Sigmoid colon (tissue), 7 donors: Measurements from ENCODE around the gene QPCT. TPM values are rescaled to one million over a fixed set of nuclear protein-coding genes. Genes with fewer than 3 reads are reported as not detected.
A peak's percentile ranks its signal among the peaks of the same experiment; 100 is the strongest.

Experiments
- DNase-seq: peaks from one replicate; pipeline ENCODE4 v3.0.0-alpha.2; 2019
- H3K27ac ChIP-seq, 4 donors: fragments of 200-600 bp; sonication (generic); one replicate each; pipeline ENCODE4 v1.5.1; 2016 to 2019; ENCODE audit warnings: mild to moderate bottlenecking in 1 of 4
- H3K27me3 ChIP-seq, 3 donors: fragments of 200-600 bp; sonication (generic); one replicate each; pipeline ENCODE4 v1.5.1; 2019; ENCODE audit warnings: mild to moderate bottlenecking in 1 of 3
- H3K36me3 ChIP-seq, 4 donors: fragments of 200-600 bp; sonication (generic); one replicate each; pipeline ENCODE4 v1.5.1; 2016 to 2019
- H3K4me1 ChIP-seq, 4 donors: fragments of 200-600 bp; sonication (generic); one replicate each; pipeline ENCODE4 v1.5.1; 2017 to 2019
- H3K4me3 ChIP-seq, 4 donors: fragments of 200-600 bp; sonication (generic); one replicate each; pipeline ENCODE4 v1.5.1; 2017 to 2019; ENCODE audit warnings: mild to moderate bottlenecking in 2 of 4, moderate library complexity in 1 of 4
- H3K9me3 ChIP-seq, 4 donors: fragments of 200-600 bp in 3 of 4; sonication (generic) in 3 of 4; one replicate each; pipeline versions ENCODE4 v1.5.1 to v1.6.1; 2013 to 2019
- CTCF ChIP-seq, 4 experiments: fragments of 450-650 bp in 3 of 4; fragments of 200-600 bp in 1 of 4; IDR thresholded peaks; one replicate each; pipeline ENCODE4 v1.5.1; 2016 to 2019; ENCODE audit warnings: antibody characterized with exemption in 4 of 4, mild to moderate bottlenecking in 3 of 4, moderate library complexity in 2 of 4
- EP300 ChIP-seq, 4 donors: sonication (generic); formaldehyde crosslinking; IDR thresholded peaks; one replicate each; pipeline ENCODE4 v1.6.1; 2017; ENCODE audit warnings: antibody characterized with exemption in 4 of 4
- POLR2A ChIP-seq, 2 donors: fragments of 450-650 bp; IDR thresholded peaks; one replicate each; pipeline ENCODE4 v1.6.1; 2016; ENCODE audit warnings: antibody characterized with exemption in 2 of 2, mild to moderate bottlenecking in 2 of 2, moderate library complexity in 2 of 2
- POLR2AphosphoS5 ChIP-seq, 4 donors: sonication (generic); formaldehyde crosslinking; IDR thresholded peaks; one replicate each; pipeline ENCODE4 v1.6.1; 2017; ENCODE audit warnings: antibody characterized with exemption in 4 of 4
- WGBS, 2 donors: extraction: QIAGEN DNeasy Blood & Tissue Kit; methylation state at CpG; one replicate each; pipeline ENCODE4 v1.1.7; 2013; 5-methylcytosine and 5-hydroxymethylcytosine counted together
- intact Hi-C: fragments of 100-400 bp; cut with DNase I; formaldehyde crosslinking; loops from one replicate; pipeline ENCODE4 v1.15.1; 2023
- polyA plus RNA-seq, 3 donors: library from polyadenylated mRNA; stranded (reverse); fragments of 200-250 nt; gene quantifications; one replicate each; pipeline ENCODE4 v1.2.3, GENCODE V29; 2013
- total RNA-seq, 4 donors: library from RNA; depleted of rRNA; stranded (reverse); fragments of >200 nt; gene quantifications; one replicate each; pipeline ENCODE4 v1.1.0, GENCODE V29; 2016
- donor health status: healthy with polysubstance abuse.
- donor health status: Bipolar disorder and iron deficiency.
- donor health status: healthy.

QPCT gene
- total and polyA plus RNA-seq, 7 donors, result 1.2 to 94.9 (median 65.8) TPM

- Histone ChIP-seq H3K9me3 (no peaks in the 10 kb centered on the region), H3K4me3 (no peak overlapping the region), H3K36me3 (no peaks in the 10 kb centered on the region), H3K4me1 (peaks cover 0 to 18% (median 5%) of the 10 kb centered on the region in 4 donors), H3K27ac (peak overlapping the region in 1 of 4 donors; percentile 25), H3K27me3 (no peaks in the 10 kb centered on the region)
- intact Hi-C loops, result no loop called here
- 68 to 76% methylated on average over 2 of the region's 2 CpGs for WGBS, 2 donors
- TF ChIP-seq EP300 (IDR thresholded peaks at IDR 0.05), result no peak
- TF ChIP-seq POLR2A (IDR thresholded peaks at IDR 0.05), result no peak
- no peak for TF ChIP-seq POLR2AphosphoS5 (IDR thresholded peaks at IDR 0.05)
- no peak for TF ChIP-seq CTCF (IDR thresholded peaks at IDR 0.05)
- no peak for DNase-seq
These were observed 46.3 kb downstream of the QPCT start for GRCh38 chr2:37390777-37391176.

GRCh38 chr2:37391711-37392110 is 47.3 kb downstream of the QPCT start:
- Histone ChIP-seq H3K9me3 (no peaks in the 10 kb centered on the region), H3K27ac (no peak overlapping the region), H3K4me1 (peaks cover 0 to 18% (median 12%) of the 10 kb centered on the region in 4 donors), H3K4me3 (no peak overlapping the region), H3K27me3 (no peaks in the 10 kb centered on the region), H3K36me3 (no peaks in the 10 kb centered on the region)
- no peak for DNase-seq
- intact Hi-C loops, result no loop called here
- TF ChIP-seq POLR2A (IDR thresholded peaks at IDR 0.05) (no peak), CTCF (IDR thresholded peaks at IDR 0.05) (no peak), POLR2AphosphoS5 (IDR thresholded peaks at IDR 0.05) (no peak), EP300 (IDR thresholded peaks at IDR 0.05) (no peak)
- WGBS, 2 donors, result 96 to 99% methylated on average over 8 of the region's 8 CpGs

- H3K27ac ChIP-seq, result no peak overlapping the region
- no peaks in the 10 kb centered on the region for H3K9me3 ChIP-seq
- no peak for DNase-seq
- intact Hi-C loops, result no loop called here
- H3K36me3 ChIP-seq, result no peaks in the 10 kb centered on the region
- H3K4me1 ChIP-seq, result peaks cover 0 to 18% (median 12%) of the 10 kb centered on the region in 4 donors
- 88 to 97% methylated on average over 2 of the region's 2 CpGs for WGBS, 2 donors
- H3K27me3 ChIP-seq, result no peaks in the 10 kb centered on the region
- no peak overlapping the region for H3K4me3 ChIP-seq
- TF ChIP-seq POLR2AphosphoS5 (IDR thresholded peaks at IDR 0.05) (no peak), POLR2A (IDR thresholded peaks at IDR 0.05) (no peak), CTCF (IDR thresholded peaks at IDR 0.05) (no peak), EP300 (IDR thresholded peaks at IDR 0.05) (no peak)
These were observed 48.0 kb downstream of the QPCT start for GRCh38 chr2:37392428-37392827.

GRCh38 chr2:37394263-37394662 is 49.8 kb downstream of the QPCT start:
- Histone ChIP-seq H3K27ac (no peak overlapping the region), H3K27me3 (no peaks in the 10 kb centered on the region), H3K36me3 (no peaks in the 10 kb centered on the region), H3K4me1 (peaks cover 0 to 18% (median 12%) of the 10 kb centered on the region in 4 donors), H3K4me3 (no peak overlapping the region), H3K9me3 (no peaks in the 10 kb centered on the region)
- intact Hi-C loops, result no loop called here
- DNase-seq, result no peak
- TF ChIP-seq EP300 (IDR thresholded peaks at IDR 0.05), result no peak
- TF ChIP-seq CTCF (IDR thresholded peaks at IDR 0.05), result no peak
- TF ChIP-seq POLR2AphosphoS5 (IDR thresholded peaks at IDR 0.05), result no peak
- no peak for TF ChIP-seq POLR2A (IDR thresholded peaks at IDR 0.05)
- 88 to 98% methylated on average over 1 of the region's 1 CpG for WGBS, 2 donors
